NB4 (cell line): Measurements from ENCODE around the gene EI24.

Experiments
- DNase-seq: peaks from one replicate; pipeline ENCODE4 v3.0.0; 2010; ENCODE audit warnings: low read depth
- H3K4me3 ChIP-seq: one replicate; pipeline ENCODE4 v1.5.1; 2011; ENCODE audit warnings: mild to moderate bottlenecking, low read depth, low read length, moderate library complexity
- CTCF ChIP-seq: IDR thresholded peaks from one replicate; pipeline ENCODE4 v1.5.1; 2012; ENCODE audit warnings: low read depth, low read length
- MAX ChIP-seq: IDR thresholded peaks from 2 replicates; pipeline ENCODE4 v1.6.1; 2011; ENCODE audit warnings: low read depth, low read length
- MYC ChIP-seq: IDR thresholded peaks from 2 replicates; pipeline ENCODE4 v1.6.1; 2011; ENCODE audit warnings: low read depth, low read length
- POLR2A ChIP-seq: IDR thresholded peaks from 2 replicates; pipeline ENCODE4 v1.6.1; 2011; ENCODE audit warnings: mild to moderate bottlenecking; ENCODE audit not compliant: insufficient read length; ENCODE audit errors: extremely low read depth

Gene EI24

GRCh38 chr11:125542709-125543108 lies 26.6 kb upstream of the EI24 start:
- DNase-seq, result peak; percentile 14
- no peak overlapping the region for H3K4me3 ChIP-seq
- TF ChIP-seq MAX (no peak), POLR2A (no peak), CTCF (no peak), MYC (no peak)

- TF ChIP-seq MAX (no peak), MYC (no peak)
- H3K4me3 ChIP-seq, result no peak overlapping the region
- no peak for DNase-seq
These were observed 18.5 kb upstream of the EI24 start for GRCh38 chr11:125550780-125551179.

- TF ChIP-seq MYC (no peak), CTCF (no peak), MAX (no peak), POLR2A (no peak)
These were observed 17.4 kb upstream of the EI24 start for GRCh38 chr11:125551835-125552342.

GRCh38 chr11:125552927-125553326 lies 16.4 kb upstream of the EI24 start:
- DNase-seq, result no peak

More at GRCh38 chr11:125551835-125552342, 17.4 kb upstream of the EI24 start:
- H3K4me3 ChIP-seq, result no peak overlapping the region
- no peak for DNase-seq

GRCh38 chr11:125553357-125553756 lies 15.9 kb upstream of the EI24 start:
- no peak for DNase-seq
- no peak overlapping the region for H3K4me3 ChIP-seq
- no peak for TF ChIP-seq MYC
- TF ChIP-seq MAX, result no peak
- no peak for TF ChIP-seq POLR2A
- no peak for TF ChIP-seq CTCF

More at GRCh38 chr11:125552927-125553326, 16.4 kb upstream of the EI24 start:
- no peak for TF ChIP-seq POLR2A
- TF ChIP-seq MYC, result no peak
- TF ChIP-seq MAX, result no peak
- no peak for TF ChIP-seq CTCF
- no peak overlapping the region for H3K4me3 ChIP-seq

GRCh38 chr11:125554038-125554437 lies 15.2 kb upstream of the EI24 start:
- TF ChIP-seq MYC (no peak), MAX (peak; percentile 36; the same call in 1 of the 2 replicates), CTCF (no peak), POLR2A (no peak)
- no peak for DNase-seq
- no peak overlapping the region for H3K4me3 ChIP-seq
